HL-60 (cell line): ENCODE measurements around the gene RWDD2A.

Source experiments
- DNase-seq, 2 experiments: peaks; one replicate each; pipeline ENCODE4 v3.0.0-alpha.2; 2010 to 2020; ENCODE audit warnings: low read depth in 1 of 2, low spot score in 1 of 2
- H3K27ac ChIP-seq: fragments of 250-450 bp; sonication (Bioruptor Pico); replicated peaks from 2 replicates; pipeline ENCODE4 v1.5.1; 2020; ENCODE audit warnings: mild to moderate bottlenecking, moderate library complexity
- H3K27me3 ChIP-seq: fragments of 250-450 bp; sonication (Bioruptor Pico); 2 replicates; pipeline ENCODE4 v1.5.1; 2021; ENCODE audit warnings: mild to moderate bottlenecking, moderate library complexity; ENCODE audit not compliant: insufficient read depth, poor library complexity, severe bottlenecking
- H3K4me3 ChIP-seq: replicated peaks from 2 replicates; pipeline ENCODE4 v1.5.1; 2011; ENCODE audit warnings: mild to moderate bottlenecking, control low read depth, low read length; ENCODE audit not compliant: insufficient read depth
- CTCF ChIP-seq: IDR thresholded peaks from one replicate; pipeline ENCODE4 v1.5.1; 2011; ENCODE audit warnings: low read length, control low read depth, inconsistent platforms; ENCODE audit not compliant: insufficient read depth
- GABPA ChIP-seq: IDR thresholded peaks from 2 replicates; pipeline ENCODE4 v1.6.1; 2012; ENCODE audit warnings: low read depth
- POLR2AphosphoS5 ChIP-seq: IDR thresholded peaks from 2 replicates; pipeline ENCODE4 v1.6.1; 2012; ENCODE audit warnings: low read depth
- REST ChIP-seq: IDR thresholded peaks from 2 replicates; pipeline ENCODE4 v1.6.1; 2012; ENCODE audit warnings: low read depth; ENCODE audit not compliant: insufficient replicate concordance
- SPI1 ChIP-seq: IDR thresholded peaks from 2 replicates; pipeline ENCODE4 v1.6.1; 2012; ENCODE audit warnings: low read depth, mild to moderate bottlenecking, borderline replicate concordance

RWDD2A gene

GRCh38 chr6:83231146-83231545, 38.0 kb downstream of the RWDD2A start:
- no peak overlapping the region for H3K4me3 ChIP-seq
- TF ChIP-seq SPI1 (no peak), POLR2AphosphoS5 (no peak), GABPA (no peak)
- no peak for DNase-seq
- no peak overlapping the region for H3K27ac ChIP-seq
- no peaks in the 10 kb centered on the region for H3K27me3 ChIP-seq

- TF ChIP-seq CTCF = no peak
- TF ChIP-seq SPI1 = no peak
- TF ChIP-seq REST = no peak
- no peak for TF ChIP-seq POLR2AphosphoS5
- TF ChIP-seq GABPA = no peak
- DNase-seq = no peak
- no peak overlapping the region for H3K27ac ChIP-seq
- no peak overlapping the region for H3K4me3 ChIP-seq
- H3K27me3 ChIP-seq = no peaks in the 10 kb centered on the region
These were observed 54.3 kb downstream of the RWDD2A start for GRCh38 chr6:83247471-83247870.
